Sigmoid colon (tissue), 7 donors: ENCODE measurements around the gene OVAAL. TPM values are rescaled to one million over a fixed set of nuclear protein-coding genes. Genes with fewer than 3 reads are reported as not detected.

Experiments used
- DNase-seq: peaks from one replicate; pipeline ENCODE4 v3.0.0-alpha.2; 2019
- H3K27ac ChIP-seq, 4 donors: fragments of 200-600 bp; sonication (generic); one replicate each; pipeline ENCODE4 v1.5.1; 2016 to 2019; ENCODE audit warnings: mild to moderate bottlenecking in 1 of 4
- H3K27me3 ChIP-seq, 3 donors: fragments of 200-600 bp; sonication (generic); one replicate each; pipeline ENCODE4 v1.5.1; 2019; ENCODE audit warnings: mild to moderate bottlenecking in 1 of 3
- H3K36me3 ChIP-seq, 4 donors: fragments of 200-600 bp; sonication (generic); one replicate each; pipeline ENCODE4 v1.5.1; 2016 to 2019
- H3K4me1 ChIP-seq, 4 donors: fragments of 200-600 bp; sonication (generic); one replicate each; pipeline ENCODE4 v1.5.1; 2017 to 2019
- H3K4me3 ChIP-seq, 4 donors: fragments of 200-600 bp; sonication (generic); one replicate each; pipeline ENCODE4 v1.5.1; 2017 to 2019; ENCODE audit warnings: mild to moderate bottlenecking in 2 of 4, moderate library complexity in 1 of 4
- H3K9me3 ChIP-seq, 4 donors: fragments of 200-600 bp in 3 of 4; sonication (generic) in 3 of 4; one replicate each; pipeline versions ENCODE4 v1.5.1 to v1.6.1; 2013 to 2019
- CTCF ChIP-seq, 4 experiments: fragments of 450-650 bp in 3 of 4; fragments of 200-600 bp in 1 of 4; IDR thresholded peaks; one replicate each; pipeline ENCODE4 v1.5.1; 2016 to 2019; ENCODE audit warnings: antibody characterized with exemption in 4 of 4, mild to moderate bottlenecking in 3 of 4, moderate library complexity in 2 of 4
- EP300 ChIP-seq, 4 donors: sonication (generic); formaldehyde crosslinking; IDR thresholded peaks; one replicate each; pipeline ENCODE4 v1.6.1; 2017; ENCODE audit warnings: antibody characterized with exemption in 4 of 4
- POLR2A ChIP-seq, 2 donors: fragments of 450-650 bp; IDR thresholded peaks; one replicate each; pipeline ENCODE4 v1.6.1; 2016; ENCODE audit warnings: antibody characterized with exemption in 2 of 2, mild to moderate bottlenecking in 2 of 2, moderate library complexity in 2 of 2
- POLR2AphosphoS5 ChIP-seq, 4 donors: sonication (generic); formaldehyde crosslinking; IDR thresholded peaks; one replicate each; pipeline ENCODE4 v1.6.1; 2017; ENCODE audit warnings: antibody characterized with exemption in 4 of 4
- WGBS, 2 donors: extraction: QIAGEN DNeasy Blood & Tissue Kit; methylation state at CpG; one replicate each; pipeline ENCODE4 v1.1.7; 2013; 5-methylcytosine and 5-hydroxymethylcytosine counted together
- intact Hi-C: fragments of 100-400 bp; cut with DNase I; formaldehyde crosslinking; loops from one replicate; pipeline ENCODE4 v1.15.1; 2023
- polyA plus RNA-seq, 3 donors: library from polyadenylated mRNA; stranded (reverse); fragments of 200-250 nt; gene quantifications; one replicate each; pipeline ENCODE4 v1.2.3, GENCODE V29; 2013
- total RNA-seq, 4 donors: library from RNA; depleted of rRNA; stranded (reverse); fragments of >200 nt; gene quantifications; one replicate each; pipeline ENCODE4 v1.1.0, GENCODE V29; 2016
- donor health status: healthy with polysubstance abuse.
- donor health status: Bipolar disorder and iron deficiency.
- donor health status: healthy.

Gene OVAAL
- total and polyA plus RNA-seq, 7 donors = not detected

- no peak for DNase-seq
- Histone ChIP-seq H3K27ac (no peak overlapping the region), H3K27me3 (no peaks in the 10 kb centered on the region), H3K4me1 (no peaks in the 10 kb centered on the region), H3K4me3 (no peak overlapping the region), H3K9me3 (no peaks in the 10 kb centered on the region), H3K36me3 (no peaks in the 10 kb centered on the region)
- intact Hi-C loops = no loop called here
- WGBS, 2 donors = 81 to 86% methylated on average over 7 of the region's 7 CpGs
- TF ChIP-seq EP300 (IDR thresholded peaks at IDR 0.05) (no peak), POLR2AphosphoS5 (IDR thresholded peaks at IDR 0.05) (no peak), CTCF (IDR thresholded peaks at IDR 0.05) (no peak), POLR2A (IDR thresholded peaks at IDR 0.05) (no peak)
Measured at GRCh38 chr1:180524160-180524914, 34.4 kb upstream of the OVAAL start.

- 69 to 73% methylated on average over 7 of the region's 7 CpGs for WGBS, 2 donors
- Histone ChIP-seq H3K27me3 (no peaks in the 10 kb centered on the region), H3K27ac (no peak overlapping the region), H3K9me3 (no peaks in the 10 kb centered on the region), H3K36me3 (no peaks in the 10 kb centered on the region), H3K4me3 (no peak overlapping the region), H3K4me1 (no peaks in the 10 kb centered on the region)
- intact Hi-C loops = no loop called here
- TF ChIP-seq POLR2AphosphoS5 (IDR thresholded peaks at IDR 0.05) = no peak
- no peak for TF ChIP-seq POLR2A (IDR thresholded peaks at IDR 0.05)
- TF ChIP-seq EP300 (IDR thresholded peaks at IDR 0.05) = no peak
- TF ChIP-seq CTCF (IDR thresholded peaks at IDR 0.05) = no peak
- DNase-seq = no peak
Measured at GRCh38 chr1:180524915-180525714, 33.6 kb upstream of the OVAAL start.

GRCh38 chr1:180525715-180526039 lies 33.1 kb upstream of the OVAAL start:
- Histone ChIP-seq H3K27ac (no peak overlapping the region), H3K9me3 (no peaks in the 10 kb centered on the region), H3K27me3 (no peaks in the 10 kb centered on the region), H3K4me1 (no peaks in the 10 kb centered on the region), H3K36me3 (no peaks in the 10 kb centered on the region), H3K4me3 (no peak overlapping the region)
- TF ChIP-seq CTCF (IDR thresholded peaks at IDR 0.05) (no peak), EP300 (IDR thresholded peaks at IDR 0.05) (no peak), POLR2AphosphoS5 (IDR thresholded peaks at IDR 0.05) (no peak), POLR2A (IDR thresholded peaks at IDR 0.05) (no peak)
- WGBS, 2 donors = 42 to 44% methylated on average over 2 of the region's 2 CpGs
- intact Hi-C loops = no loop called here
- no peak for DNase-seq

- Histone ChIP-seq H3K4me3 (no peak overlapping the region), H3K36me3 (no peaks in the 10 kb centered on the region), H3K27me3 (no peaks in the 10 kb centered on the region), H3K4me1 (no peaks in the 10 kb centered on the region), H3K9me3 (no peaks in the 10 kb centered on the region), H3K27ac (no peak overlapping the region)
- TF ChIP-seq CTCF (IDR thresholded peaks at IDR 0.05) (no peak), POLR2A (IDR thresholded peaks at IDR 0.05) (no peak), POLR2AphosphoS5 (IDR thresholded peaks at IDR 0.05) (no peak), EP300 (IDR thresholded peaks at IDR 0.05) (no peak)
- 43 to 81% methylated on average over 5 of the region's 5 CpGs for WGBS, 2 donors
- intact Hi-C loops = no loop called here
- no peak for DNase-seq
Measured at GRCh38 chr1:180527101-180527669, 31.6 kb upstream of the OVAAL start.
